NCI-H146 treated with DMSO at 0.1 percent for 48 hours (cell line): ENCODE data around the gene ST6GALNAC1.
"Not testable (repeated sequence)": the region's sequence is repeated elsewhere in the genome, so short reads cannot be mapped to it uniquely, and the experiment has no call there.

Source experiments
- DNase-seq: peaks from one replicate; lab custom pipeline; 2025; ENCODE audit not compliant: unreplicated experiment; lab: John Stamatoyannopoulos, UW

Gene ST6GALNAC1

DNA sequence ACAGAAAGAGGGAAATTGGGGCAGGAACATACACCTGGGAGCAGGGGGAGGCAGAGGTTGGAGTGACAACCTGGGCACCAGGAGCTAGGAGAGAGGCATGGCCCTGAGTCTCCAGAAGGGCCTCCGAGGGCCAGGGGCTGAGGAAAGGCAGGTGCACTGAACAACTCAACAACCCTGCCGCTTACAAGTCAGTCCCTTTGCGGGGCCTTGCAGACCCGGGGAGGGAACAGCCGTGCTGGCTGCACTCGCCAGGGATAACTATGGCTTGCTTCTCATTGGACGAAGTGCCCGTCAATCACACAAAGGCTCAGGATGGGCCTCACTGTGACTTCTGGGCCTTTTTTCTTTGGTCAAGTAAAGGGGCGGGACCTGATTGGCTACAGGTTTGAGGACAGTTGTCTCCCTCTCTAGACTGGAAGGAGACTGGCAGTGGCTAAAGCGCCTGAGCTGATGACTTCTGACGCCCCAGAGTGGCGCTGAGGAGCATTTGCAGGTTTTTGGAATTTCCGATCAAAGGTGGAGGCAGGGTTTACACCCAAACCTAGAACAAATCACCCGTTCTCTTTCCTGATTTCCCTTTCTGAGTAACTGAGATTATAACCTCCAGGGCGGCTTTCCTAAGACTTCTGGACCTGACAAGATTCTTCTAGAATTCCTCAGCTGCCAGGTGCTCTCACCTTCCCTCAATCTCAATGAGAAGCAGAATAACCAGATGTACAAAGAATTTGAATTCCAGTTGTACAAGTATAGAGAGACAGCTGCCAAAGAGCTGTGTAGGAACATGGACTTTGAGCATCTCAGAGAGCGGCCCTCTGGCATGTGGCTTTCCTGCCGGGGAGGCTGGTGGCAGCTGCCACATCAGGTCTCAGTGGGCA, 30.3 kb downstream of the ST6GALNAC1 start:
- no peak for DNase-seq

DNA sequence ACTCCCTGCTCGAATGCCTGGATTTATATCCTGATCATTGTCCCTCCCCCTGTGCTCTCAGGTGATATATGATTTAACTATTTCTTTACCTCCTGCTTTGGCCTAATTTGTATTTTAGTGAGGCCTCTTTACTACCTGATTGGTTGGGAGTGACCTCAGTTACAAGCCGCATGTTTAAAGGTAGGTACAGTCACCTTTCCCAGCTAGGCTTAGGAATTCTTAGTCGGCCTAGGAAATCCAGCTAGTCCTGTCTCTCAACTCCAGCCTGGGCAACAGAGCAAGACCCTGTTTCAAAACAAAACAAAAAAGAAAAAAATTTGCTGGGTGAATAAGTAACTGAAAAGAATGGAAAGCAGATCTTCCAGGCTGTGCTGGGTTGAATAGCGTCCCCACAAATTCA, 31.1 kb downstream of the ST6GALNAC1 start:
- DNase-seq: no peak

DNA sequence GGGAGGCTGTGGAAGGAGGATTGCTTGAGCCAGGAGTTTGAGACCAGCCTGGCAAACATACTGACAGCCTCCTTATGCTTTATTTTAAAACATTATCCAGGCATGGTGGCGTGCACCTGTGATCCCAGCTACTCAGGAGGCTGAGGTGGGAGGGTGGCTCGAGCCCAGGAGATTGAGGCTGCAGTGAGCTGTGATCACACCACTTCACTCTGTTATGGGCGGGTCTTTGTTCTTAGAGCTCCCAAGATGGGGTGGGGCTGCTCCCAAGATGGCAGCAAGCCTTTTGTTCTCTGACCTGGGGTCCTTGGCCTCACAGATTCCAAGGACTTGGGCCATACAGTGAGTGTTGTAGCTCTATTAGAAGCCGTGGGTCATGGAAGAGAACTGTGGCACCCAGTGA, 31.8 kb downstream of the ST6GALNAC1 start:
- no peak for DNase-seq

DNA sequence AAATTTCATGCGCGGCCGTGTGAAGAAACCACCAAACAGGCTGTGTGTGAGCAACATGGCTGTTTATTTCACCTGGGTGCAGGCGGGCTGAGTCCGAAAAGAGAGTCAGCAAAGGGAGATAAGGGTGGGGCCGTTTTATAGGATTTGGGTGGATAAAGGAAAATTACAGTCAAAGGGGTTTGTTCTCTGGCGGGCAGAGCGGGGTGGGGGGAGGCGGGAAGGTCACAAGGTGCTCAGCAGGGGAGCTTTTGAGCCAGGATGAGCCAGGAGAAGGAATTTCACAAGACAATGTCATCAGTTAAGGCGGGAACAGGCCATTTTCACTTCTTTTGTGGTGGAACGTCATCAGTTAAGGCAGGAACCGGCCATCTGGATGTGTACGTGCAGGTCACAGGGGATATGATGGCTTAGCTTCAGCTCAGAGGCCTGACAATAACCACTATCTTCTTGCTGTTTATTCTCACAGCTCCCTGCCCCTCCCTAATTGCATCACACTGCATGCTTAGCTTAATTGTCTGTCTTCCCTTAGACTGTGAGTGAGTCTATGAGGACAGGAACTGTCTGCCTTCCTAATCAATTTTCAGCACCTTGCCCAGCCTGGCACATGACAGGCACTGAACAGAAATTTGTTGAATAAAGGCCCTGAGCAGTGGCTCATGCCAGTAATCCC, 32.3 kb downstream of the ST6GALNAC1 start:
- DNase-seq: peak; percentile 50

DNA sequence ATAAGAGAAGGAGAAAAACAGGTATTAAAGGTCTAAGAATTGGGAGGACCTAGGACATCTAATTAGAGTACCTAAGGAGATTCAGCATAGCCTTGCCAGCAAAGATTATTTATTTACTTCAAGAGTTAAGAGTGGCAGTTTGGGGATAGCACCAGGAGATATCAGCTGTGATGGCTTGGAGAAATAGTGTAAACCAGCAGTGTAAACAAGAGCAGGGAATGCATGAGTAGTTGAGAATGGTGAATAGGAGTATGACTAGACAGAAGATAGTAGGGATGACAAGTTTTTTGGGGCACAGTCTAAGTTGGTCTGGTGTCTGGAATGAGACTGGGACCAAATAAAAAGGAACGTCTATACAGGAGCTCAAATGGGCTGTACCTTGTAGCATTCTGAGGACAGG, 36.9 kb downstream of the ST6GALNAC1 start:
- DNase-seq: not testable (repeated sequence)

DNA sequence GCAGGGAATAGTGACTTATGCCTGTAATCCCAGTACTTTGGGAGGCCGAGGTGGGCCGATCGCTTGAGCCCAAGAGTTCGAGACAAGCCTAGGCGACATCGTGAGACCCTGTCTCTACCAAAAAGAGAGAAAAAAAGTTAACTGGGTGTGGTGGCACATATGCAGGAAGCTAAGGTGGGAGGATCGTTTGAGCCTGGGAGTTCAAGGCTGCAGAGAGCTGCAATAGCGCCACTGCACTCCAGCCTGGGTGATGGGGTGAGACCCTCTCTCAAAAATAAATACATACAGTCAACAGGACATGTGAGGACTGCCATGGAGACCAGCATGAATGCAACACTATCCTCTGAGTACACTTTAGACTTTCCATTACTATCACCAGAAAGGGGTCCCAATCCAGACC, 42.5 kb downstream of the ST6GALNAC1 start:
- DNase-seq: no peak

DNA sequence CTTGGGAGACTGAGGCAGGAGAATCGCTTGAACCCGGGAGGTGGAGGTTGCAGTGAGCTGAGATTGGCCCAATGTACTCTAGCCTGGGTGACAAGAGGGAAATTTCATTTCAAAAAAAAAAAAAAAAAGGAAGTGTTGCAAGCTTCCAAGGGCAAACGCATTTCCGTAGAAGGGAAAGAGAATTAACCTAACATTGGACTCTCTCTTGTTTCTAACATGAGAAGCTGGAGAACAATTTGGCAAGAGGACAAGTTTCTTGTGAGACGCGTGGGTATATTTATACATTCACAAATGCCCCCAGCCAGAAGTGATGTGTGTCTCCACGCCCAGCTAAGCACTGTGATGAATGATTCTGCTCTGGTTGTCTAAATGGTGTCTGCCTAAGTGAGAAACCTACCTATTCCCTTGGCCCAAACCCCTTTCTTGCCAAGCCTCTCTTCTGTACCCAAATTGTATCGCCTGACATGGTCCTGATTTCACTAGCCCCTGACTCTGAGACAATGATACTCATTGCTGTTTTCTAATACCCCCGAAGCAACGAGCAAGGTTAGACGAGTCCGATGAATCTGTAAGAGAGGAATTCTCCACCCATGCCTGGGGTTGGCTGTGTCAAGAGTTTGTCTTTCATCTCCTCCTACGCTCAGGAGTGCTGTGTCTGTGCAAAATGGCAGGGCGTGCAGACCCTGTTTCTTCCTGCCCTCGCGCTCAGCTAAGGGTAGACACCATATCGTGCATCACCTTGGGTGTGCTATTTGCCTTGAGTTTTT, 43.7 kb downstream of the ST6GALNAC1 start:
- DNase-seq: no peak

DNA sequence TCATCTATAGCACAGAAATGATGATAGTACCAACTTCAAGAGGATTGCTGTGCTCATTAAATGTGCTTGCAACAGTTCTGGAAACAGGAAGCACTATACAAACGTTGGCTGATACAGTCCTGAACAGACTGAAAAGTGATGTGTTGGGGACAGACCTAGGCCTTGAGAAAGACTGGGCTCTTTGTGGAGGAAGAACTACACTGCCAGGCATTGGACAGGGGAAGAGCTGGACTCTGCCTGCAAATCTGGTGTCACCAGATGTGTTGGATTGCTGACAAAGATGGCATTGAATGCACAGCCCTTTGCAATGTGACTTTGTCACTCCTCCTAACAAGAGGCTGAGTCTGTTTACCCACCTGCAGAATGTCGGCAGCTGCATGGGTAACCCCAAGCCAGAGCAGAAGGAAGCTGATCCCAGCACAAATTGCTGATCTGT, 45.5 kb downstream of the ST6GALNAC1 start:
- DNase-seq: peak; percentile 70

DNA sequence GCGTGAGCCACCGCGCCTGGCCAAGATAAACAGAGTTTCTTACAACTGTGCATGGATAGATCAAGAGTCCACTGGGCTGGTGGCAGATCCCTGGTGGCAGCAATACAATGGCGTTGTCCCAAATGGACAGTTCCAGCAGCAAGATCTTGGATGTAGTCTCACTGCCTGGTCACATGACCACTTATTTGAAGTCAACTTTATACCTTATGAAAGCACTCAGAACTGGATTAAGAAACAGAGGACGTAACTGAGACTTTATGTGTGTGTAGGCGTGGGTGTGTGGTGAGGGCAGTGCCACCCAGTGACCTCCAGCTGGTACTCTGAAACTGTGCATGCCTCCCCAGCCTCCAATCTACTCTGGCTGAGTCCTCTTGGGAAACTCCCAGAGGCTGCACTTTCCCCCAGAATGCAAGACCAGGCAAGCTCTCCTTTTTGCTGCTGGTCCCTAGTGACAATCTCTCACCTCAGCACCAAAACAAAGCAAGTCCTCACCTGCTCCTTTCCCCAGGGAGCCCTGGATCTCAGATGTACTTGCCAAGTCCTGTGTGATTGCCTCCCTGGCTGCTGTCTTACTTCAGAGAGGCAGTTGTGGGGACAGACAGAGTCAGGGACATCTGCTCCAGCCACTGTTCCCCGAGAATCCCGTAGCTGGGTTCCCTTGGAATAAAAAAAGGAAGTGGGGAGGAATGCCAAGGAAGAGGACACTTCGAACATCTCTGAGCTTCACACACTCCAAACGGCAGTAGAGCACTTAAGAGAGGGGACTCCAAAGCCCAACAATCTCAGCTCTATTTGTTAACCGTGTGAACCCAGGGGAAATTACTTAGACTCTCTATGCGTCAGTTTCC, 46.2 kb downstream of the ST6GALNAC1 start:
- peak; percentile 13 for DNase-seq

DNA sequence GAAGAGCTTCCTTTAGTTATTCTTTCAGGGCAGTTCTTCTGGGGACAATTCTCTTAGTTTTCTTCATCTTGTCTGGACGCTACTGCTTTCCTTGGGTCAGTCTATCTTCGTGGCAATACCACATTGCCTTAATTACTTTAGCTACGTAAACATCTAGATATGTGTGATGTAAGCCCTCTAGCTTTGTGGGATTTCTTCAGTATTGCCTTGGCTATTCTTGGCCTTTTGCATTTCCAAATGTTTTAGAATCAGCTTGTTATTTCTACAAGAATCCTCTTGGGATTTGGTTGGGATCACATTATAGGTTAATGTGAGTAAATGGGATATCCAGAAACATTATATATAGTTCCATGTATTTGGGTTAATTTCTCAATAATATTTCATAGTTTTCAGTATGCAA, 48.9 kb downstream of the ST6GALNAC1 start:
- no peak for DNase-seq

DNA sequence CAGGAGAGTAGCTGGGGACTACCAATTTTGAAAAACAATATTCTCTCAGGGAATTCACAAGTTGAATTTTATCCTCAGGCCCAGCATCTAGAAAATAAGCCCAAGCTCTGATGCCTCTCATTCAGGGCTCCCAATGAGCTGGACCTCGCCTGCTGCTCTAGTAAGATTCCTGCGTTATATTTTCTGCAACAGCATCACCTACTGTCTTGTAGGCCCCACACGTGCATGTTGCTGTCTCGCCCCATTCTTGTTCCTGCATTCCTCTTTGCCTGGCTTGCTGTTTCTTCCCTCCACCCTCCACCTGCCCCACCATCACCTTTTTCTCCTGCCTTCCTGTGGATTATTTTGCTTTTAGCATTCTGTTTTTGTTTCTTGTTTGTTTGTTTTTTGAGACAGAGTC, 49.6 kb downstream of the ST6GALNAC1 start:
- DNase-seq: no peak

DNA sequence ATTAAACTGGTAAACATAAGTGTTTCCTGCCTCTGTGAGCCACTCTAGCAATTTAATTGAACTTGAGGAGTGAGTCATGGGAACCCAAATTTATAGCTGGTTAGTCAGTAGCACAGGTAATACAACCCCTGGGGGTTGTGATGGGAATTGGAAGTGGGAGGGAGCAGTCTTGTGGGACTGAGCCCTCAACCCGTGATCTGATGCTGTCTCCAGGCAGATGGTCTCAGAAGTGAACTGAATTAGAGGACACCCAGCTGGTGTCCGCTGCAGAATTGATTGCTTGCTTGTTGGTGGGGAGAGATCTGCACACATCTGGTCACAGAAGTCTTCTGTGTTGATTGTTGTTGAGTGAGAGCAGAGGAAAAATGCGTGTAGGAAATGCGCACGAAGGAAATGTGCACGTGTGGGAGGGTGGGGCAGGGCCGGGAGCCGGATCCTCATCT, 50.2 kb downstream of the ST6GALNAC1 start:
- peak; percentile 78 for DNase-seq

DNA sequence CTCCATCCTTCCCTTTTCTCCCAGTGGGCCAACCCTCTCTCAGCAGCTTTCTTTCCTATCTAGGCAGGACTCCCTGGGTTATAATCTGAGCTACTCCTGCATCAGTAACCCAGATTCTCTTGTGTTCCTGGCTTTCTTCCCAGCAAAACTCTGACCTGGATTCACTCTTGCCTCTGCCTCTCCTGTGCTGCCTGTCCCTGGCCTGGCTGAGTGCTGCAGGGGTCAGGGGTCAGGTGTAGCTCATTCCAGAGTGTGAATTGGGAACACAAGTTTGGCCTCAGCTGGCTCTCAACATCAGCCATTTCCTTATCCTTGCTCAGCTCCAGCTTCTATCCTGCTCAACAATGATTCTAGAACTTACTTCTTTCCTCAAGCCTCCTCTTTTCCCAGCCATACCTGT, 55.4 kb downstream of the ST6GALNAC1 start:
- no peak for DNase-seq

DNA sequence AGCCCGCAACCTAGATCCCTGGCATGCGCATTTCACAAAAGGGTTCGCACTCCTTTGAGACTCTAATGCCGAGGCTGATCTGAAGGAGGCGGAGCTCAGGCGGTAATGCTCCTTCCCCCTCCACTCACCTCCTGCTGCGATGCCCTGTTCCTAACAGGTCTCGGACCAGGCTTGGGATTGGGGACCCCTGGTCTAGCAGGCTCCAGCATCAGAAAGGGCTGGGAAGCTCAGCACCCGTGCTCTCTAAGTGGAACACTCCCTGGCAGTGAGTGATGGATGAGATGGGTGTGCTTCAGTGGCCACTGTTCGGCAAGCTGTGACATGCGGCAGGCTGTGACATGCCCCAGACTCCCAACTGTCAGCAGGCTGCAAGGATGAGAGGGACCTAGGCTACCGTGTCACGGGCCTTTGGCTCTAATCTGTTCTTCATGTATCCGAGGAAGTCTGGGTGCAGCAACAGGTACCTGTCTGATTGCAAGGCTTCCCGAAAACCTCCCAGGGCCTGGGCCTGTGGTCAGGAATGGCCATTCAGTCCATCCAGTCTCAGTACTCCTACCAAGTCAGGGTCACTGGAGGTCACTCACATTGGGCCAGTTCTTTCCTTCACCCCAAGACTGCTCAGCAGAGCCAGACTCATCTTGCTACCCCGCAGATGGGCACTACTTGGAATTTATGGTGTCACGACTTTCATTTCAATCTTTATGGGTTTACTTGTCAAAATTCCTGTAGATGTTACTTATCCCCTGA, 56.6 kb downstream of the ST6GALNAC1 start:
- peak; percentile 58 for DNase-seq

DNA sequence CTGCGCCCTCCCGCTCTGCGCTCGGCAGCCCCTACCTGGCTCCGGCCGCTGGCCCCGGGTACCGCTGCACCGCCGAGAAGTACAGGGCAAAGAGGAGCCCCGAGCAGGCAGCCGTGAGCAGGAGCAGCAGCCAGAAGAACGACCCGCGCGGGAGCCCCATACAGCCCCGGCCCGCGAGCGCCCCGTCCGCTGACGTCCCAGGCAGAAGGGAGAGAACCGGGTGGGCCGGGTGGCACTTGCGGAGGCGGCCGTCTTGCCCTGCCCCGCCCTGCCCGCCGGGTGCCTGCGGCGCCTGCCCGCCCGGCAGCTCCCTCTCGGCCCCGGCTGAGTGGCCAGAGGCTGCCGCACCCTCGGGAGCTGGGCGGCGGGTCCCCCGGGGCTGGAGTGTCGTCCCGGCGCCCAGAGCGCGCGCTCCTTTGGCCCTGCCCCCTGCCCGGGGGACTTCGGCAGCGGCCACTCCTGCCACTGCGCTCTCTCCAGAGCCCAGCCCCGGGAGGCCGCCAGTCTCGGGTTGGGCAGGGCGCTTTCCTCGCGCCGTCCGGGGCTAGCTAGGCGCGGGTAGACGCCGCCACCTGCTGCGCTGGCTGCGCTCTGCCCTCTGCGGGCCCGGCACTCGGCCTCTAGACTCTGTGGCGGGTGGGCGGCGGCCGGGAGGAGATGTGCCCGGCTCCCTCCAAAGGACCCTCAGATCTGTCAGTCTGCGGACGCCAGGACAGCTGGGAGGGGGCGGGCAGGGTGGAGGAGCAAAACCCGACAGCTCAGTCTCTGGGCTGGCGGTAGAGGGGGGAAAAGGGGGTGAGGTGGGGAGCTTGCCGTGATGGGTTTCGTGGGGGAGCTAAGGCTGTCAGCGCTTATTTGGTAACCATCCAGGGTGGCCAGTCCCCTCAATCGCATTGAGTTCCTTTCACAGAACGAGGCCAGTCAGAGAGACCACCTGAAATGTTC, 57.6 kb downstream of the ST6GALNAC1 start, which contains the start of gene ST6GALNAC2:
ST6GALNAC2 (minus strand) TSS at position 212 of the 945 bp plus-strand sequence; CDS start at position 160, 52 bp downstream.
- peak; percentile 32 for DNase-seq

DNA sequence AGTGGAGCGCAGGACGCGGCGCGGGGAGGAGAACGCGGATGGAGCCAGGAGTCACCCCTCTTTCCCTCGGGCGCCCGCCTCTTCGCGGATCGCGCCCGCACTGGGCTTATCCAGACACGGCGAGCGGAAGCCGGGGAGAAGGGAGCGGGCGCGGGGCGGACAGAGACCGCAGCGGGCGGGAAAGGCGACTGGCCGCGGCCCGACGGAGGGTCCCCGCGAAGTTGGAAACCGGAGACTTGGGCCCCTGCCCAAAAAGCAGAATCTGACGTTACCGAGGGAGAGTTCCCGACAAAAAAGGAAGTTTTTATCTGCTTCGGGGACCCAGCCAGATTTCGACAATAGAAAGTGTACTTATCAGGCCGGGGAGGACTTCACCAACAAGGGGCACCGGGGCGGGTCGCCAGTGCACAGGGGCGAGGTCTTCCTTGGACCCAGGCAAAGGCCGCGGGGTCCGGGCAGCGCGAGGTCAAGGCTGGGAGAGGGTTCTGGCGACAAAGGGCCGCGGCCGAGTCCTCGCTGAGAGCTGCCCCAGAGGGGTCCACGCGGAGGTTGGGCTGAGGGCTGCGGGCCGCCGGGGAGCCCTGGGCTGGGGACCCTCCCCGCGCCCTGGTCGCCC, 58.4 kb downstream of the ST6GALNAC1 start:
- DNase-seq: no peak

DNA sequence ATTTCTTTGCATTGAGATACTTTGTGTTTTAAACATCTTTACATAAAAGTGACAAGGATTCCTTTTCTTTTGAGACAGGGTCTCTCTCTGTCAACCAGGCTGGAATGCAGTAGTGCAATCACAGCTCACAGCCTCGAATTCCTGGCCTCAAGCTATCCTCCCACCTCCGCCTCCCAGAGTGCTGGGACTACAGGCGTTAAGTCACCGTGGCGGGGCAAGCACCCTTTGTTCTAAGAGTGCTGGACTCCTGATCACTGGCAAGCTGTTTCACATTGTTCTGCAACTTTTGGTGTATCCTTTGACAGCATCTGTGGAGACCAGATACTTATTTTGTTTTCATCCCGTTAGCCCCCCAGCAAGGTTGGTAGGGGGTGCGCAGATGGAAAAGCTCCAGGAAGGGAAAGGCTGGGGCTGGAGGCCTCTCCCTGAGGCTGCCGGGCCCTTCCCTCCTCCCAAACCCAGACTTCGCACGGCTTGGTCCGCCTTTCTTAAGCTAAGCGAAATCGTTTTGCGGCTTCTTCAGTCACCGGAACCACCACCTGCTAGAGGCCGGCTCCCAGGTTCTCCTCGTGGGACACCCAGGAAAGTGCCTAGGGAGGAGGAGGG, 59.0 kb downstream of the ST6GALNAC1 start:
- no peak for DNase-seq

DNA sequence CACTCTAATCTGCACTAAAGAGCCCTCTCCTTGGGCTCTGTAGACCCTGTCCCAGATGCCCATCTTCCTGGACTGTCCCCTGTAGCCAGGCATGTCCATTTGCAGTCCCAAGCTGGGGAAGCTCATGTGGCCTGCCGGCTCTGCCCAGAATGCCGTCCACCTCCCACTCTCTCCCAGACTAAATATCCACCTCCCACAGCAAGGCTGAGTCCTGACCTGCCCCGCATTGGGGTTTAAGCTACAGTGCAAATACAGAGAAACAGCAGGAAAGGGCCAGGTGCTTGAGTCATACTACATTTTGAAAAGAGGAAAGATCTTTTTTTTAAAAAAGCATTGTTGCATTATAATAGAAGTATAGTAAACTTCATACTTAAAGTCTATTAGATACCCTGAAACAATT, 60.9 kb downstream of the ST6GALNAC1 start:
- DNase-seq: peak; percentile 68
